ENCODE results near the gene CBARP. TPM values are rescaled to one million over a fixed set of nuclear protein-coding genes. Genes with fewer than 3 reads are reported as not detected.

CBARP gene
- total and polyA plus RNA-seq, 2 donors (not counting 3 experiments of a cell fraction or from before 2014, with no cell fraction given), result 3.5 to 9.2 TPM

GRCh38 chr19:1259206-1259875 is 21.5 kb upstream of the CBARP start:
- Histone ChIP-seq H3K79me2 (ENCODE audit: control insufficient read depth, insufficient read depth, low read length) (peaks cover 25% of the 10 kb centered on the region), H3K4me2 (ENCODE audit: insufficient read depth, low read length) (no peak overlapping the region), H3K9ac (replicated peaks; ENCODE audit: extremely low read depth, insufficient read depth, low read length) (peak overlapping the region; percentile 41), H2AFZ (ENCODE audit: low read depth, low read length) (no peak overlapping the region), H3K4me3 (replicated peaks in 1 of 3; ENCODE audit: insufficient read depth in 1 of 3, low read depth in 1 of 3, low read length in 3 of 3) (no peak overlapping the region), H4K20me1 (replicated peaks; ENCODE audit: control insufficient read depth, extremely low read depth, insufficient read depth, low read length) (no peaks in the 10 kb centered on the region), H3K9me1 (replicated peaks; ENCODE audit: control insufficient read depth, extremely low read depth, insufficient read depth, low read length) (no peaks in the 10 kb centered on the region), H3K27me3 (ENCODE audit: control insufficient read depth in 2 of 2, insufficient read depth in 2 of 2, low read length in 2 of 2) (no peaks in the 10 kb centered on the region), H3K36me3 (ENCODE audit: control insufficient read depth in 2 of 2, extremely low read depth in 1 of 2, insufficient read depth in 2 of 2, low read length in 2 of 2) (peaks cover 25 to 26% of the 10 kb centered on the region in 2 experiments), H3K27ac (ENCODE audit: insufficient read depth, low read depth, low read length) (peak overlapping the region; percentile 61), H3K4me1 (ENCODE audit: control insufficient read depth, extremely low read depth, insufficient read depth, low read length) (peaks cover 47% of the 10 kb centered on the region), H3K9me3 (replicated peaks; ENCODE audit: control insufficient read depth, insufficient read depth, low read length) (no peaks in the 10 kb centered on the region)
- DNase-seq (ENCODE audit: low read depth, low spot score), result peak; percentile 62
- POLR2A ChIA-PET, result interaction anchor here (0.7 to 3.4 kb wide), 2 partner anchors 10 to 15 kb away, joined by 5 to 19 read pairs; partner anchors contain the start of gene CIRBP
- FAIRE-seq, result peak; percentile 73
- TF ChIP-seq MYC (IDR thresholded peaks at IDR 0.05; ENCODE audit: low read depth, low read length), result no peak
- TF ChIP-seq POLR2AphosphoS5 (IDR thresholded peaks at IDR 0.05; ENCODE audit: insufficient read depth, low read depth, low read length), result peak; percentile 96
- no peak for TF ChIP-seq CTCF (IDR thresholded peaks at IDR 0.05; ENCODE audit: extremely low read depth in 1 of 2, insufficient read depth in 1 of 2, low read depth in 1 of 2, low read length in 2 of 2)
- peak; percentile 98 for TF ChIP-seq POLR2A (IDR thresholded peaks at IDR 0.05; ENCODE audit: low read depth, low read length)
- CTCF ChIA-PET, result interaction anchor here (7.8 kb wide), 1 partner anchor 15 kb away, joined by 63 read pairs; no protein-coding TSS in a partner anchor
- dilution Hi-C loops (cut with MboI; ENCODE audit: extremely low pct_ligation_motif_present, low sequenced_read_pairs), result no loop called here
- no TSS peak for BruUV-seq (replicated peaks)
- intact Hi-C loops (cut with micrococcal nuclease), result no loop called here

- FAIRE-seq (peak; percentile 12), DNase-seq (ENCODE audit: low read depth, low spot score) (no peak)
- Histone ChIP-seq H3K27me3 (ENCODE audit: control insufficient read depth in 2 of 2, insufficient read depth in 2 of 2, low read length in 2 of 2) (no peaks in the 10 kb centered on the region), H3K79me2 (ENCODE audit: control insufficient read depth, insufficient read depth, low read length) (peaks cover 31% of the 10 kb centered on the region), H3K4me3 (replicated peaks in 1 of 3; ENCODE audit: insufficient read depth in 1 of 3, low read depth in 1 of 3, low read length in 3 of 3) (no peak overlapping the region), H2AFZ (ENCODE audit: low read depth, low read length) (no peak overlapping the region), H3K9me1 (replicated peaks; ENCODE audit: control insufficient read depth, extremely low read depth, insufficient read depth, low read length) (no peaks in the 10 kb centered on the region), H3K9me3 (replicated peaks; ENCODE audit: control insufficient read depth, insufficient read depth, low read length) (no peaks in the 10 kb centered on the region), H3K9ac (replicated peaks; ENCODE audit: extremely low read depth, insufficient read depth, low read length) (peak overlapping the region; percentile 41), H3K4me2 (ENCODE audit: insufficient read depth, low read length) (no peak overlapping the region), H3K36me3 (ENCODE audit: control insufficient read depth in 2 of 2, extremely low read depth in 1 of 2, insufficient read depth in 2 of 2, low read length in 2 of 2) (peaks cover 29 to 30% of the 10 kb centered on the region in 2 experiments), H4K20me1 (replicated peaks; ENCODE audit: control insufficient read depth, extremely low read depth, insufficient read depth, low read length) (no peaks in the 10 kb centered on the region), H3K4me1 (ENCODE audit: control insufficient read depth, extremely low read depth, insufficient read depth, low read length) (peaks cover 53% of the 10 kb centered on the region), H3K27ac (ENCODE audit: insufficient read depth, low read depth, low read length) (peak overlapping the region; percentile 61)
- dilution Hi-C loops (cut with MboI; ENCODE audit: extremely low pct_ligation_motif_present, low sequenced_read_pairs), result no loop called here
- ChIA-PET POLR2A (interaction anchor here (0.6 to 3.4 kb wide), 2 partner anchors 8 to 10 kb away, joined by 5 to 19 read pairs; partner anchors contain the start of gene CIRBP), CTCF (interaction anchor here (7.8 kb wide), 1 partner anchor 14 kb away, joined by 63 read pairs; no protein-coding TSS in a partner anchor)
- no peak for TF ChIP-seq MYC (IDR thresholded peaks at IDR 0.05; ENCODE audit: low read depth, low read length)
- TF ChIP-seq CTCF (IDR thresholded peaks at IDR 0.05; ENCODE audit: extremely low read depth in 1 of 2, insufficient read depth in 1 of 2, low read depth in 1 of 2, low read length in 2 of 2), result no peak
- no peak for TF ChIP-seq GATA2 (IDR thresholded peaks at IDR 0.05; ENCODE audit: insufficient read depth, insufficient read length, low read depth, low read length)
- no peak for TF ChIP-seq EZH2 (IDR thresholded peaks at IDR 0.05; ENCODE audit: borderline replicate concordance, low read depth, low read length, severe bottlenecking)
- no peak for TF ChIP-seq FOS (IDR thresholded peaks at IDR 0.05; ENCODE audit: borderline replicate concordance, insufficient read depth, low read length)
- no peak for TF ChIP-seq MAX (IDR thresholded peaks at IDR 0.05; ENCODE audit: insufficient read depth, insufficient read length)
- TF ChIP-seq POLR2A (IDR thresholded peaks at IDR 0.05; ENCODE audit: low read depth, low read length), result no peak
- TF ChIP-seq POLR2AphosphoS5 (IDR thresholded peaks at IDR 0.05; ENCODE audit: insufficient read depth, low read depth, low read length), result no peak
- intact Hi-C loops (cut with micrococcal nuclease), result no loop called here
- BruUV-seq (replicated peaks), result no TSS peak
These were observed 21.0 kb upstream of the CBARP start for GRCh38 chr19:1258707-1259205.
